ENCODE data around the gene CASP2. TPM values are rescaled to one million over a fixed set of nuclear protein-coding genes. Genes with fewer than 3 reads are reported as not detected.

CASP2 gene
- total and polyA plus RNA-seq, 4 donors, result 7.7 to 40.0 (median 23.3) TPM

- TF ChIP-seq, protein P1, sequence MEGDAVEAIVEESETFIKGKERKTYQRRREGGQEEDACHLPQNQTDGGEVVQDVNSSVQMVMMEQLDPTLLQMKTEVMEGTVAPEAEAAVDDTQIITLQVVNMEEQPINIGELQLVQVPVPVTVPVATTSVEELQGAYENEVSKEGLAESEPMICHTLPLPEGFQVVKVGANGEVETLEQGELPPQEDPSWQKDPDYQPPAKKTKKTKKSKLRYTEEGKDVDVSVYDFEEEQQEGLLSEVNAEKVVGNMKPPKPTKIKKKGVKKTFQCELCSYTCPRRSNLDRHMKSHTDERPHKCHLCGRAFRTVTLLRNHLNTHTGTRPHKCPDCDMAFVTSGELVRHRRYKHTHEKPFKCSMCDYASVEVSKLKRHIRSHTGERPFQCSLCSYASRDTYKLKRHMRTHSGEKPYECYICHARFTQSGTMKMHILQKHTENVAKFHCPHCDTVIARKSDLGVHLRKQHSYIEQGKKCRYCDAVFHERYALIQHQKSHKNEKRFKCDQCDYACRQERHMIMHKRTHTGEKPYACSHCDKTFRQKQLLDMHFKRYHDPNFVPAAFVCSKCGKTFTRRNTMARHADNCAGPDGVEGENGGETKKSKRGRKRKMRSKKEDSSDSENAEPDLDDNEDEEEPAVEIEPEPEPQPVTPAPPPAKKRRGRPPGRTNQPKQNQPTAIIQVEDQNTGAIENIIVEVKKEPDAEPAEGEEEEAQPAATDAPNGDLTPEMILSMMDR (IDR thresholded peaks at IDR 0.05; ENCODE audit: control extremely low read depth, extremely low read depth), result no peak
- ATAC-seq (ENCODE audit: insufficient read depth, low FRiP score) (peak; percentile 46), DNase-seq (peak; percentile 22 to 53 (median 28))
- H3K9me3 ChIP-seq (ENCODE audit: control insufficient read depth in 4 of 4, insufficient read depth in 3 of 4, low read length in 3 of 4), result no peaks in the 10 kb centered on the region
- WGBS, 2 donors, result 67 to 82% methylated on average over 19 of the region's 19 CpGs
- no peaks in the 10 kb centered on the region for H3K36me3 ChIP-seq (ENCODE audit: control insufficient read depth in 4 of 4, insufficient read depth in 4 of 4, low read length in 4 of 4)
- peak within 1 kb of the TSS in 1 of 2 donors; percentile 8 for H3K9ac ChIP-seq (ENCODE audit: insufficient read depth in 1 of 2, low read length in 2 of 2)
- H3K27ac ChIP-seq (ENCODE audit: low read depth in 1 of 2, low read length in 1 of 2), result peak within 1 kb of the TSS in 1 of 2 donors; percentile 71
- H3K4me1 ChIP-seq (ENCODE audit: control insufficient read depth in 5 of 5, insufficient read depth in 5 of 5, low read length in 5 of 5), result peaks cover 3 to 13% (median 7%) of the 10 kb centered on the region in 5 donors
- H3K4me3 ChIP-seq, result no peak within 1 kb of the TSS
- no peaks in the 10 kb centered on the region for H3K27me3 ChIP-seq (ENCODE audit: control insufficient read depth in 3 of 3, insufficient read depth in 3 of 3, low read length in 2 of 3)
Measured at GRCh38 chr7:143284591-143285469, 3.3 kb upstream of the CASP2 start, which contains the start of gene TMEM139. TSS of gene TMEM139 (plus strand) at chr7:143284958. CDS start at chr7:143285958, 1,000 bp downstream.

DNA sequence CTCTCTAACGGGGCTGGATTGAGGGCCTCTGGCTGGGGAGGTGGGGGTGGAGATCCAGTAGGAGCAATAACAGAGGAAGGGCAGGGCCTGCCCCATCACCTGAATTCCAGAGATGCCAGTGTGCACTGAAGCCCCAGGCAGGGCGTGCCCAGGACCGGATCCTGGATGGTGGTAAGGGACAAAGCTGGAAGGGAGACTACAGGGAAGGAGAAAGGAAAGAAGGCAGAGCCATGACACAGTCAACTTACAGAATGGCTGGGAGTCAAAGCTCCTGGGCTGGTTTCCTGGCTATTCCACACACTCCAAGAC is 2.7 kb upstream of the CASP2 start:
- no peaks in the 10 kb centered on the region for H3K36me3 ChIP-seq (ENCODE audit: control insufficient read depth in 4 of 4, insufficient read depth in 4 of 4, low read length in 4 of 4)
- H3K9ac ChIP-seq (ENCODE audit: insufficient read depth in 1 of 2, low read length in 2 of 2), result no peak overlapping the region
- TF ChIP-seq, protein P1 (IDR thresholded peaks at IDR 0.05; ENCODE audit: control extremely low read depth, extremely low read depth), result no peak
- WGBS, 2 donors, result 64 to 81% methylated on average over 3 of the region's 3 CpGs
- peak overlapping the region in 1 of 2 donors; percentile 71 for H3K27ac ChIP-seq (ENCODE audit: low read depth in 1 of 2, low read length in 1 of 2)
- H3K27me3 ChIP-seq (ENCODE audit: control insufficient read depth in 3 of 3, insufficient read depth in 3 of 3, low read length in 2 of 3), result no peaks in the 10 kb centered on the region
- H3K4me3 ChIP-seq, result no peak overlapping the region
- DNase-seq (peak in 1 of 3 donors; percentile 19), ATAC-seq (ENCODE audit: insufficient read depth, low FRiP score) (peak; percentile 14)
- H3K9me3 ChIP-seq (ENCODE audit: control insufficient read depth in 4 of 4, insufficient read depth in 3 of 4, low read length in 3 of 4), result no peaks in the 10 kb centered on the region
- H3K4me1 ChIP-seq (ENCODE audit: control insufficient read depth in 5 of 5, insufficient read depth in 5 of 5, low read length in 5 of 5), result peaks cover 3 to 18% (median 7%) of the 10 kb centered on the region in 5 donors

DNA sequence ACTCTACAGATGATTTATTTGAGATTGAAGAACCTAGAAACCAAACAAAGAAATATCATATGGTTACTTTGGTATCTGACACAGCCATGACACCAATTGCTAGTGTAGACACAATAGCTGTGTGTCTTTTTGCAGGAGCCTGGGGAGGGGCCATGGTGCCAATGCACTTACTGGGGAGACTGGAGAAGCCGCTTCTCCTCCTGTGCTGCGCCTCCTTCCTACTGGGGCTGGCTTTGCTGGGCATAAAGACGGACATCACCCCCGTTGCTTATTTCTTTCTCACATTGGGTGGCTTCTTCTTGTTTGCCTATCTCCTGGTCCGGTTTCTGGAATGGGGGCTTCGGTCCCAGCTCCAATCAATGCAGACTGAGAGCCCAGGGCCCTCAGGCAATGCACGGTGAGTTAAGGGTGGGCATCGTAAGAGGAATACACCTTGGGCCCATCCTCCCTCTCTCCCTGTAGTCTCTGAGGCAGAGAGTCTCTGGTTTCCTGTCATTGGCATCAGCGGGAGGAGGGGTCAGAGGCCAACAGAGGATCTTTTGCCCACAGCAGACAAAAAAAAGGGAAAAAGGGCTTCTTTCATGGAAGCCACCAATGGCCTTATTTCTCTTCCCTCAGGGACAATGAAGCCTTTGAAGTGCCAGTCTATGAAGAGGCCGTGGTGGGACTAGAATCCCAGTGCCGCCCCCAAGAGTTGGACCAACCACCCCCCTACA is 2.2 kb upstream of the CASP2 start:
- TF ChIP-seq, protein P1 (IDR thresholded peaks at IDR 0.05; ENCODE audit: control extremely low read depth, extremely low read depth), result no peak
- WGBS, 2 donors, result 97 to 98% methylated on average over 11 of the region's 11 CpGs
- H3K27ac ChIP-seq (ENCODE audit: low read depth in 1 of 2, low read length in 1 of 2), result peak overlapping the region in 1 of 2 donors; percentile 48
- ATAC-seq (ENCODE audit: insufficient read depth, low FRiP score) (no peak), DNase-seq (no peak)
- no peak overlapping the region for H3K9ac ChIP-seq (ENCODE audit: insufficient read depth in 1 of 2, low read length in 2 of 2)
- H3K27me3 ChIP-seq (ENCODE audit: control insufficient read depth in 3 of 3, insufficient read depth in 3 of 3, low read length in 2 of 3), result no peaks in the 10 kb centered on the region
- H3K36me3 ChIP-seq (ENCODE audit: control insufficient read depth in 4 of 4, insufficient read depth in 4 of 4, low read length in 4 of 4), result no peaks in the 10 kb centered on the region
- H3K4me3 ChIP-seq, result no peak overlapping the region
- no peaks in the 10 kb centered on the region for H3K9me3 ChIP-seq (ENCODE audit: control insufficient read depth in 4 of 4, insufficient read depth in 3 of 4, low read length in 3 of 4)
- peaks cover 3 to 23% (median 10%) of the 10 kb centered on the region in 5 donors for H3K4me1 ChIP-seq (ENCODE audit: control insufficient read depth in 5 of 5, insufficient read depth in 5 of 5, low read length in 5 of 5)
